Measurements from ENCODE around the gene PPM1G.
"Not testable (repeated sequence)": the region's sequence is repeated elsewhere in the genome, so short reads cannot be mapped to it uniquely, and the experiment has no call there.

Gene PPM1G, protein sequence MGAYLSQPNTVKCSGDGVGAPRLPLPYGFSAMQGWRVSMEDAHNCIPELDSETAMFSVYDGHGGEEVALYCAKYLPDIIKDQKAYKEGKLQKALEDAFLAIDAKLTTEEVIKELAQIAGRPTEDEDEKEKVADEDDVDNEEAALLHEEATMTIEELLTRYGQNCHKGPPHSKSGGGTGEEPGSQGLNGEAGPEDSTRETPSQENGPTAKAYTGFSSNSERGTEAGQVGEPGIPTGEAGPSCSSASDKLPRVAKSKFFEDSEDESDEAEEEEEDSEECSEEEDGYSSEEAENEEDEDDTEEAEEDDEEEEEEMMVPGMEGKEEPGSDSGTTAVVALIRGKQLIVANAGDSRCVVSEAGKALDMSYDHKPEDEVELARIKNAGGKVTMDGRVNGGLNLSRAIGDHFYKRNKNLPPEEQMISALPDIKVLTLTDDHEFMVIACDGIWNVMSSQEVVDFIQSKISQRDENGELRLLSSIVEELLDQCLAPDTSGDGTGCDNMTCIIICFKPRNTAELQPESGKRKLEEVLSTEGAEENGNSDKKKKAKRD

DNA sequence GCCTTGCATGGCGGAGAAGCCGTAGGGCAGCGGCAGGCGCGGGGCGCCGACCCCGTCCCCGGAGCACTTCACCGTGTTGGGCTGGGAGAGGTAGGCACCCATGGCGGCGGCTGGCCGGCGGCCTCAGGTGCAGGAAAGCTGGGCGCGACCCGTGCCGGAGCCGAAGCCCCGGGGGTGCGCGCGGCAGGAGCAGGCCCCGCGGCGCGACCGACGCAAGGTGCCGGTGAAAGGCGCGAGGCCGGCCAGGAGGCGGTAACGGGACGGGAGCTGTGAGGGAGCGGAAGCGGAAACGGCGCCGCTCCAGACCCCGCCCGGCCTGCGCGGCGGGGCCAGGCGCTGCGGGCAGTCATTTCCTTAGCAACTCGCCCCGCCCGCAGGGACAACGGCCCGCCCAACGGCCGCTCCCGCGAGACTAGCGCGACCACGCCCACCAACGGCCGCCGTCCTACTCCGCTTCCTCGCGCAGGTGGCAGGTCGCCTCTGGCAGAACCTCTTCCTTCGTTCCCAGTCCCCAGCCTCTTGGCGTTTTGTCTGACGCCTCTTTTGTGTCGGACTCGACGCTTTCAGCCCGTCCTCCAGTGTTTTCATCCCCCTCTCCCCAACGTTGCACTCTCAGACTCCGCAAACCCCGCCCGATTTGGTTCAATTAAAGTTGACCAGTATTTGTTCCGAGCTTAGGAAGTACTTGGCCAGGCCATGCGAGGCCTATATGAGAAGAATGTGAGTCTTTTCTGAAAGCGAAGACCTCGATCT lies at the start of gene PPM1G:
Gene PPM1G, minus strand, starts transcription at position 271 of the 753 bp plus-strand sequence. Its CDS starts 169 bp downstream, at position 102.
- DNase-seq, result peak; percentile 68

DNA sequence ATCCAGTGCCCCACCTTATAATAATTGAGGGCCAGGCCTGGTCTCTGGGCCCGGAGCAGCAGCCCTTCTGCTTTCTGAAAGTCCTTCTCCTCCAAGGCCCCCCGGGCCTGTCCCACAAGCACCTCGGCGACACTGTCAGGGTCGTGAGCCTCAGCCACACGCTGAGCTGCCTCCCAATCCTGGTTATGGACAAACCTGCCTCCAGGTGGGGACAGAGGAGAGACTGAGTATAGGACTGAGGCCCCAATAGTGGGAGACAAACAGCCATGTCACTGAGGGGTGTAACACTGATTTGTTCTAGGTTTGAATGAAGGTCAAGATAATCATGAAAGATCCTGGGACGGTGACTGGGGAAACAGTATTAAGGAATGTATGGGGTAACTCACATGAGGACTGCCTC lies 44.6 kb upstream of the PPM1G start:
- no peak for DNase-seq

DNA sequence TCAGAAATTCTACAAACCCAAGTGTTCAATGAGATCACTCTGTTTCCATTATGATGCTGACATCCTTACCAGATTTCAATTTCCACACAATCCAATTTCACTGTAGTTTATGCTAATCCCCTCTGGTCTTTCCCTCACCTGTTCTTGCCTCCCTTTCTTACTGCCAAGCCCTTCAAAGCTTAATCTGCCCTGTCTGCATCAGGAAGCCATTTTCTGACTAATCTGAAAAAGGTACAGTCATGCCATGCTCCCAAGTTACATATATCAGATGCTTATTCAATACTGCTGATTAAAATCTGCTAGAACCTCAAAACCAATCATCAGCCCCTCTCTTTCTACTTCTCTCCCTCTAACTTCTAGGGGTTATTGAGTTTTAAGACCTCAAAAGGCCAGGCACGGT lies 41.7 kb upstream of the PPM1G start:
- no peak for DNase-seq

DNA sequence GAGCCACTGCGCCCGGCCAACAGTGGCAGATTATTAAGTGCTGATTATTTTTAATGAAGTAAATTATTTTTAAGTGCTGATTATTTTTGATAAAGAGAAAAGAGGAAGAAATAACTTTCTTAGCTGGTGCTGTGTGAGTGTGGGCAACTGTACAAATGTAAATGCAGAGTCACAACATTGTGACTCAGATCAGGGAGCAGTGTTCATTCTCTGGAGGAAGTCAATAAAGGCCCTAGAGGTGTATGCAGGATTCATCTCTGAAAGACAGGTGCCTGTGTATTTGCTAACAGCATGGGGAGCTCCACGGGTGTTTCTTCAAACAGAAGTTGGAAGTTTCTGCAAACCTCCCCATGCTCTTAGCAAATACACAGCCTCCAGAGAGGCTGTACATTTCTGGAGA lies 39.0 kb upstream of the PPM1G start:
- DNase-seq, result no peak

DNA sequence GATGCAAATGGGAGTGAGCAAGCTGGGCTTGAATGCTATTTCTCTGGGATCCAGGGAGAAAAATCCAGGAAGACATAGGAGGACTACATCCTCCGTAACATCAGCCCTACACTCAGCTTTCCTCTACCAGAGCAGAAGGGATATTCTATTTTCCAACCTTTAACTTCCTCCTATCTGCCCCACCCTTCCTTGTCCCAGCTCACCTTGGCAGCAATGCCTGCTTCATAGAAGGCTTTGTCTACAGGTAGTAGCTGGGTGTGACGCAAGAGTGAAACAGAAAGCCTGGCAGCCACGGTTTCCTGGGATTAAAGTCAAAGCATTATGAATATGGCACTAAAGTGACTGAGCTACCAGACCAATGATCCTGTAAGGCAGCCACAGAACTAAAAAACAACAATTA lies 36.7 kb upstream of the PPM1G start:
- DNase-seq, result peak; percentile 23

DNA sequence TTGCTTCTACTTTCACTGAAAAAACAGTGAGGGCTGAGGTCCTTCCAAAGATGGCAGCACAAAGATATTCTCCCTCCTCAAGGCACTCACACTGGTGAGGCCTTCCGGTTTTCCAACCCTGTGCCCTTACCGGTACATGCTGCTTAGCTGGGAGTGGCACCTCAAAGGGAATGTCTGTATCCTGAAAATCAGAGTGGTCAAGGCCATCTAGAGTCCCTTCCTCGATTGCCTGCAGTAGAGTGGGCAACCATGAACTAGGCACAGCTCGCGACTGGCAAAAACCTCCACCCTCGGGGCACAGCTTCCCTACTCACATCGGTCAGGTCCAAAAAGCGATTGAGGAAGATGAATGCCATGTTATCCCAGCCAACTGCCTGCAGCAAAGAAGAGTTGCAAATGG lies 36.2 kb upstream of the PPM1G start:
- no peak for DNase-seq

DNA sequence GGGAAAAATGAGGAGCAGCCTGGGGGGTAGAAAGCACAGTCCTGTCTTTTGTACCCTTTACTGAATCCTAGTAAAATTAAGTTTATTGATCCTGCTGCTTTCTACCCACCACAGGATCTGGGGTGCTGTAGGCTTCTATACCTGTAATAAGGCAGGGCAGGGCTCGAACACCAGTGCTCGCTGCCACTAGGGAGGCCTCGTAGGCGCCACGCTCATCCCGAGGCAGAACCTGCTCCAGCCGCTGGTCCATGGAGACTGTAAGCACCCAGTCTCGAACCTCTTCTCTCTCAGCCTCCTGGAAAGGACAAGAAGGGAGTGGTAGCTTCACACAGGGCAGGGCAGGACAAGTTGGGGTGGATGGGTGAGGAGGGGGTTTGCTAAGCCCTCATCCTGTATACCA lies 35.8 kb upstream of the PPM1G start:
- DNase-seq, result no peak

DNA sequence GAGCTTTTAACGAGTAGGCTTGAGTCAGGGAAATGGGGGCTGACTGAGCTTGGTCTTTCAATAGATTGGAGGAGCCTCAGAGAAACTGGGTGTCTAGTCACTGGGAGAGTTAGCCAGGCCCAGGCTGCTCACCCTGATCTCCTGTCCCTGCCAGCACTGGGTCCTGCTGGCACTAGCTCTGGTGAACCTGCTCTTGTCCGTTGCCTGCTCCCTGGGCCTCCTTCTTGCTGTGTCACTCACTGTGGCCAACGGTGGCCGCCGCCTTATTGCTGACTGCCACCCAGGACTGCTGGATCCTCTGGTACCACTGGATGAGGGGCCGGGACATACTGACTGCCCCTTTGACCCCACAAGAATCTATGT lies 33.5 kb upstream of the PPM1G start:
- no peak for DNase-seq

DNA sequence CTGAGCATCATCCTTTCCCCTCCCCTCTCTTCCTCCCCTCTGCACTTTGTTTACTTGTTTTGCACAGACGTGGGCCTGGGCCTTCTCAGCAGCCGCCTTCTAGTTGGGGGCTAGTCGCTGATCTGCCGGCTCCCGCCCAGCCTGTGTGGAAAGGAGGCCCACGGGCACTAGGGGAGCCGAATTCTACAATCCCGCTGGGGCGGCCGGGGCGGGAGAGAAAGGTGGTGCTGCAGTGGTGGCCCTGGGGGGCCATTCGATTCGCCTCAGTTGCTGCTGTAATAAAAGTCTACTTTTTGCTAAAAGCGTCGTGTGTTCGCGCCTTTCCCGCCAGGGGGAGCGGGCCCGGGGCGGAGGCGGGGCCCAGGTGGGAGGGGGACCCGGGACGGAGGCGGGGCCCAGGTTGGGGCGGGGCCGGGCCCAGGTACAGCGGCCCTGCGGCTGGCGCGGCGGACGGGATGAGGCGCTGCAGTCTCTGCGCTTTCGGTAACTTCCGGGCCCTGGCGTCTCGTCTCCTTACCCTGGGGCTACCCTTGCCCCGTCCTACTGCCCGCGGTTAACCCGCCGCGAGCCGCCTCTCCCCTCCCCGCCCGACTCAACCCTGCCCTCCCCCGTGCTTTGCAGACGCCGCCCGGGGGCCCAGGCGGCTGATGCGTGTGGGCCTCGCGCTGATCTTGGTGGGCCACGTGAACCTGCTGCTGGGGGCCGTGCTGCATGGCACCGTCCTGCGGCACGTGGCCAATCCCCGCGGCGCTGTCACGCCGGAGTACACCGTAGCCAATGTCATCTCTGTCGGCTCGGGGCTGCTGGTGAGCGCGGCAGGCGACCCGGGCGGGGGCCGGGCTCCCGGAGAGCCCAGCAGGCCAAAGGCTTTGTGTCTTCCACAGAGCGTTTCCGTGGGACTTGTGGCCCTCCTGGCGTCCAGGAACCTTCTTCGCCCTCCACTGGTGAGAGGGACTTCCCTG lies 32.8 kb upstream of the PPM1G start, which contains the start of gene KRTCAP3:
Gene KRTCAP3, plus strand, starts transcription at position 424 of the 962 bp plus-strand sequence. Its CDS starts 32 bp downstream, at position 456.
- DNase-seq, result no peak

DNA sequence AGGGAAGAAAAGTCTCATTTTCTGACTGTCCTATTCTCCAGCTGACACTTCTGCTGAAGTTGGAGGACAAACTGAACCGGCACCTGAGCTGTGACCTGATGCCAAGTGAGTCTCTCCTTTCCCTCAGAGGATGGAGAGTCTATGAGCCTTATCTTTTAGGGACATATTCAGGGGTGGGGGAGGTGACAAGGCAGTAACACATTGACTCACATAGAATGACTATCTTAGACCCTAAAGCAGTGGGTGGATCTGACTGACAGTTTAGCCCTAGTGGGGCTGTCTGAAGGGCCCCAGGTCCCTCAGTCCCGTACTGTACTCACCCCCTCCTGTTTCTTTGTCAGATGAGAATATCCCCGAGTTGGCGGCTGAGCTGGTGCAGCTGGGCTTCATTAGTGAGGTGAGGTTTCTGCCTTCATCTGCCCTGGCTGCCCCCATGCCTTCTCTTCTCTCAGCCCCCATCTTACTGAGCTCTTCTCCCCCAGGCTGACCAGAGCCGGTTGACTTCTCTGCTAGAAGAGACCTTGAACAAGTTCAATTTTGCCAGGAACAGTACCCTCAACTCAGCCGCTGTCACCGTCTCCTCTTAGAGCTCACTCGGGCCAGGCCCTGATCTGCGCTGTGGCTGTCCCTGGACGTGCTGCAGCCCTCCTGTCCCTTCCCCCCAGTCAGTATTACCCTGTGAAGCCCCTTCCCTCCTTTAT lies 32.0 kb upstream of the PPM1G start:
- no peak for DNase-seq

DNA sequence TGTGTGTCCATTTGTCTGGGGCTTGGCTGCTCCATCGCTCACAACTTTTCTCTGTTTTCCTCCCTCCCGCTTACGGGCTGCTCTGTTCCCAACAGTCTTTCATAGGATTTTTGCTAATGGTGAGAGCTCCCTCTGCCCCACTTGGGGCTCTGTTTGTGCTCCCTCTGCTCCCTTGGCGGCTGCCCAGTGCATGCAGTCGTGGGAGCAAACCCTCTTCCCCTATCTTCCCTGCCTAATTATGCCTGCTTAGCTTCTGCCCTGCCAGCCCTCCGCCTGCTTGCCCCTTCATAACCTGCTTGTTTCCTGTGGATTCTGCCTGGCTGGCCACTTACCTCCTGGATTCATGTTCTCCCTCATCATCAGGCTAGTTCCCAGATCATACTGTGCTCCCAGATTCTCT lies 26.2 kb upstream of the PPM1G start:
- no peak for DNase-seq

DNA sequence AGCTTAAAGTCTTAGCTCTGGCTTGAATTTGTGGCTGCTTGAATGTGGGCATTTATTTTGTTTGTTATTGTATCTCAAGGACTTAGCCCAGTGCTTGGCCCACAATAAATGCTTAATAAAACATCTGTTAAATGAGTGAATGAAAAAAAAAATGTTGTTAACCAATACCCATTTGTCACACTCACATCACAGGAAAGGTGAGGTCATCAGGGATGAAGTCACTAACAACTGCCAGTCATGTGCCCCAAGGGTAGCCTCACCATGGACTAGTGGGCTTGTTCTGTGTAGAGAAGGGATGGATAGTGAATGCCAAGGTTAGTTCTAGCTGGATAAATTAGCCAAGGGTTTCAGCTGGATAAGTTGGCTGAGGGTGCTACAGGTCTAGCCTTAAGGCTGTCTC lies 22.0 kb upstream of the PPM1G start:
- no peak for DNase-seq

DNA sequence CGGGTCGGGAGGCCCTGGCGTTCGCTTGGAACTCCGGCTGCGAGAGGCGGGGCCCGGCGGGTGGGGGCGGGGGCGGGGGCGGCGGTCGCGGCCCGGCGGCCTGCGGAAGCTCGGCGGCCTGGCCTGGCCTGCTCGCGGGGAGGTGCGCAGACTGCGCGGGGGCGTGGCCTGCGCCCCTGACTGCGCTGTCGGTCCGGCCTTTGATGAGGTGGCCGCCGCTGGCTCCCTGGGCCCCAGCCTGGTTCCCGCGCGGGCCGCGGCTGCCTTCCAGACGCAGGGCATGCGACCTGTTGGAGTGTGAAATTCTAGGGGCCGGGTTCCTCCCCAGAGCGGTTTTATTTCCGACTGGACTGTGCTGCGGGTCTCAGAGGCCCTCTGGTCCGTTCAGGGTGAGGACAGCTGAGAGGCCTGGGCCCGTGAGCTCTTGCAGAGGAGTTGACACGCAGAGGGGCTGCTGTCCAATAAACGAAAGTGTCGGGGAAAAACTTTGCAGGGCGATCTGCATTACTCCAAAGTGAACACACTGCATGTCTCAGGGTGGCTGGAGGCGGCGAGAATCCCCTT lies 19.7 kb upstream of the PPM1G start:
- DNase-seq, result no peak

DNA sequence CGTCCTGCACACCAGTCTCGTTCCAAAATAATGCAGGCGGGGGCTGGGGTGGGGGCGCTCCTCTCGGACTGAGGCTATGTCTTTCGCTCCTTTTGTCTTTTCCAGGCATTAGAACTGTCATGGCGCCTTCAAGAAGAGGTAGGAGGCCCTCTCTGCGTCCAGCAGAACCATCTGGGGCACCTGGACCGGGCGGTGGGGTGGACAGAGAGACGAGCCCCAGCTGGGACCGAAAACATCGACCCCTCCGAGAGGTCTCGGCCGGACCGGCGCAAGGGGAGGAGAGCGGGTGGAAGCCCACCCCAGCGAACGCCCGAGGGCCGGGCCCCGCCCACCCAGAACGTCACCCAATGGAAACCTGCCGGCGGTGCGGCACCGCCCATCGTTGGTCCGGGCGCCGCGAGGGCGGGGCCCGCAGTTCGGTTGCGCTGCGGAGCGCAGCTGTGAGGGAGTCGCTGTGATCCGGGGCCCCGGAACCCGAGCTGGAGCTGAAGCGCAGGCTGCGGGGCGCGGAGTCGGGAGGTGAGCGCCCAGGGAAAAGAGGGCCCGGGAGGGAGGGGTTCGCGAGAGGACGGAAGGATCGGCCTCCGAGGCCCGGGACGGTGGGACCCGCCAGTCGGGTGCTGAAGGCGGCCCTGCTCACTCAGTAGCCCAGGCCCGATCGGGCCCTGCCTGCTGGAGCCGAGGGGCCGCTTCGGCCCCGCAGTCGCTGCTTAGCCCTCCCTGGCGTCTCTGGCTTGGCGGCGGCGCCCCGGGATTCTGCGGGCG lies 19.0 kb upstream of the PPM1G start, which contains the start of gene NRBP1:
Gene NRBP1, plus strand, starts transcription at position 419 of the 765 bp plus-strand sequence. CDS start 4,643 bp downstream, outside the sequence.
- peak; percentile 60 for DNase-seq

DNA sequence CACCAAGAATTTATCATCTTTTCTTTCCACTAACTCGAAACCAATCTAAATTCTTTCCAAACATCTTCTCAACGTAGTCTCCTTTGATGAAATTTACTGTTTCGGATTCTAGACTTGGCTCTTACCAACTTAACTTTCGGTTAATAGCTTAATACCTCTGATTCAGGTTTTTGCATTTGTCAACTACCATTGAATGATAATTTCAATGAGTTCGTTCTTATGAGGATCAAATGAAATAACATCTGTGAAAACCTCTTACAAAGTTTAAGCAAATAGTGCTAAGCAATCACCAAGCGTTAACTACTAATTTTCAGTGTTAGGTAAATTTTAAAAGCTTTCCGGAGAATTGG lies 18.4 kb upstream of the PPM1G start:
- no peak for DNase-seq

DNA sequence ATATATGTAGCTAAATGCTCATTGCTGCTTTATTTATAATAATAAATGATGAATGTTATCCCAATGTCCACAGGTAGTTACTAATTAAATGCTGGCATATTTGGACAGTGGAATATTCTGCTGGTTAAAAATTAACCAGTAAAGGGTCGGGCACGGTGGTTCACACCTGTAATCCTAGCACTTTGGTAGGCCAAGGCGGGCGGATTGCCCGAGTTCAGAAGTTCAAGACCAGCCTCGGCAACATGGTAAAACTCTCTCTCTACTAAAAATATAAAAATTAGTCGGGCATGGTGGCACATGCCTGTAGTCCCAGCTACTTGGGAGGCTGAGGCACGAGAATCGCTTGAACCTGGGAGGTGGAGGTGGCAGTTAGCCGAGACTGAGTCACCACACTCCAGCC lies 15.6 kb upstream of the PPM1G start:
- DNase-seq, result not testable (repeated sequence)

DNA sequence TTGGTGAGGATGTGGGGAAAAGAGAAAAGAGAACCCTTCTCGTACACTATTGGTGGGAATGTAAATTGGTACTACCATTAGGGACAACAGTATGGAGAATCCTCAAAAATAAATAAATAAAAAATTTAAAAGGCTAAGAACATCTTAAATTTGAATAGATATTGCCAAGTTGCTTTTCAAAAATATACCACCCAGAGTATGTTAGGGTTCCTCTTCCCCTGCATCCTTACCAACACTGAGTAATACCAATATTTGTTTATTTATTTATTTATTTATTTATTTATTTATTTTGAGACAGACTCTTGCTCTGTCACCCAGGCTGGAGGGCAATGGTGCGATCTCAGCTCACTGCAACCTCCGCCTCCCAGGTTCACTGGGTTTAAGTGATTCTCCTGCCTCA lies 13.6 kb upstream of the PPM1G start:
- no peak for DNase-seq

DNA sequence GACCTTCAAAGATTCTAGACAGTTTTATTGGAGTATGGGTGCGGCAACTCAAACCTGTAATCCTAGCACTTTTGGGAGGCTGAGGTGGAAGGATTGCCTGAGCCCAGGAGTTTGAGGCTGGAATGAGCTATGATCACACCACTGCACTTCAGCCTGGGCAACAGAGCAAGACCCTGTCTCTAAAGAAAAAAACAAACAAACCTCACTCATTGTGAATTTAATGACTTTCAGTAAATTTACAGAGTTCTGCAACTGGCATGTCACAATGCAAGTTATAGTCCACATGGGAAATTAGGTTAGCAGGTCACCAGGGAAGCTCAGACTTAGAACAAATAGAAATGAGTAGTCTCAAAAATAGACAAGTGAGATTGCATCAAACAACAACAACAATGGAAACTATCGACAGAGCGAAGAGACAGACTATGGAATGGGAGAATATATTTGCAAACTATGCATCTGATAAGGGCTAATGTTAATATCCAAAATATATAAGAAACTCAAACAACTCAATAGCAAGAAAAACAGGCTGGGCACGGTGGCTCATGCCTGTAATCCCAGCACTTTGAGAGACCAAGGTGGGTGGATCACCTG lies 12.4 kb upstream of the PPM1G start:
- DNase-seq, result no peak

DNA sequence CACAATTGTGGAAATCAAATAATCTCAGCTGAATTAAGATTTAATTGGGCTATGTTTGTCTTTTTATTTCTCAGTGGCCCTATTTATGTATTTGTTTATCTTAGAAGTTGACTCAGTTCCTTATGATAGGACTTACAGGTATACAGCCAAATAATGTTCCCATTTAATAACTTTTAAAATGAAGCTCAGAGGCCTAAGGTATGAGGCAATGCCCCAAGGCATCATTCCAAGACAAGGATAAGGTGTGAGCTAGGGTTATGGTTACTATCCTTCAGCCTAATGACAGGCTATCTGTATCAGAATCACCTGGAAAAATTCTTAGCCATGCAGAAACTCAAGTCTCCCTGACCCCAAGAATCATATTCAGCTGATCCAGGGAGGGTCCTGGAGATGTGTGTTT lies 11.6 kb upstream of the PPM1G start:
- DNase-seq, result no peak

DNA sequence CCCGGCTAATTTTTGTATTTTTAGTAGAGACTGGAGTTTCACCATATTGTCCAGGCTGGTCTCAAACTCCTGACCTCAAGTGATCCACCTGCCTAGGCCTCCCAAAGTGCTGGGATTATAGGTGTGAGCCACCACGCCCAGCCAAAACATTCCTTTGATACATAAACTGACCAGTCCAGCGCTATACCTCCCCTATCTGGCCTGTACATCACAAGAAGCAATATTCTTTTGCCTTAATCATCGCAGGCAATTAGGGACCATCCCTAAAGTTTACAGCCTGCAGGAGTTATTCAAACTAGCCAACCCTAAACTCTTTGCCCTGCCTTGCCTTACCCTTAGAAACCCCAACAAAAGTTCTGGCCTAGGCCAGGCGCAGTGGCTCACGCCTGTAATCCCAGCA lies 6.8 kb upstream of the PPM1G start:
- no peak for DNase-seq

Measured in NCI-H187 treated with DMSO at 0.1 percent for 48 hours (cell line).